ENCODE results near the gene PAX8.

PAX8 gene

GRCh38 chr2:113223813-113224212, 54.9 kb downstream of the PAX8 start:
- no peak for DNase-seq

- no peak for DNase-seq
Observed at GRCh38 chr2:113221846-113222245, 56.9 kb downstream of the PAX8 start.

DNA sequence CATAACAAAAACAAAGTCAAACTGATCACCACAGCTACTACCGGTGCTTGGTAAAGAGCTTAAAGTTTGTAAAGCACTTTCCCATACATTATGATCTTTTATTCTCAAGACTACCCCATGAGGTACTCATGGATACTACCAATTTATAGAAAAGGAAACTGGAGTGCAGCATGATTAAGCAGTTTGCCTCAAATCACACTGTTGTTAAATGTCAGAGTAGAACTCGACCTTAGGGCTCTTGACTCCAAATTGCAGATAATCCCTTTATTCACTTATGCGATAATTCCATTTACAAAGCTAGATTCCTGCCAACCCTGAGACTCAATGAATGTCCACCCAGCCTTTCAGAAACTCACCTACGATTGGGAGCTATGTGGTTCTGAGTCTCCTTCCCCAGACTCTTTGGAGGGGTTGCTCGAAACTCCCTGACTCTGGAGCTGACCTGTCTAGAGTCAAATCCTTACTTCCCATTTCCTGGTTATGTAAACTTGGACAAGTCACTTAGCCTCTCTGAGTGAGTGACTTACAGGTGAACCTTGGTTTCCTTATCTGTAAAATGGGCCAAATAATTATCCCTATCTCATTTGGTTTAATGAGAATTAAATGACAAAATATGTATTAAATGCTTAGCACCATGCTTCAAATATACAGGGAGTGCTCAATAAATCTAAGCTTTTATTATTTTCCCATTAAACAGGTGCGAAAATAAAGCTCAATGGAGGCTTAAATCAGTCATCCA, 57.6 kb downstream of the PAX8 start:
- DNase-seq = no peak

GRCh38 chr2:113219889-113220641, 58.7 kb downstream of the PAX8 start:
- peak; percentile 42 for DNase-seq

- no peak for DNase-seq
Observed at GRCh38 chr2:113219525-113219888, 59.2 kb downstream of the PAX8 start.

- DNase-seq = no peak
Observed at GRCh38 chr2:113219092-113219441, 59.7 kb downstream of the PAX8 start.

DNA sequence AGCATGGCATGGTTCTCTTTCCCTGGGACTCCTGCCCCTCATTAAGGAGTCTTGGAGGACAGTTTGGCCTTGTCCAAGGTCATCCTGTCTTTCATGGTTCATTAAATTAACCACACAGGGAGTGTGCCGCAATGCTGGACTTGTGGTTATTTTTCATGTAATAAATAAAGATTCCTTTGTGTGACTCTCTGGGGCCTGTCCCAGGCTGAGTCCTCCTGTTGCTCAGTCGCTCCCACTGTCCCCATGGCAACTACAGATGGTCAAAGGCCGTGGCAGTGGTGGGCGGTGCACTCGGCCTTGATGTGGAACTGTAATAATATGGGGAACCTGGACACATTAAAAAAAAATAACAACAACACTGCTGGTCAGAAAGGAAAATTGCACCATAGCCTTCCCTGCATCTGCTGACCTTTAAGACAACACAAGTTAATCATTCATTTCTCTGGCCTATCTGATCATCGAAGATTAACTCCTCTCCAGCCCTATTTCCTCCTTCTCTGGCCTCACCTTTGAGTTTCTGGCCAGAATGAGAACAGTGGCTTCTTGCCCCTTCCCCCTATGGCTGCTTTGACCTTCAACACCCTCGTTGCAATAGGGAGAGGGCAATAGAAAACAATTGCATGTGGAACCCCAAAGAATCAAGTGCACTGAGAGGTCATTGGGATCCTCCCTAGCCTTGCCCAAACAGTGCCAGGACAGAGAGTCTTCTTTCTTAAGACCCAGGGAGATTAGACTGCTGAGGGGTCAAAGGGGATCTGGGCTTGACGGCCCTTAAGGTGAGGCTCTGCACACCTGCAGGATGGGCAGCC, 60.2 kb downstream of the PAX8 start:
- peak; percentile 62 for DNase-seq

DNA sequence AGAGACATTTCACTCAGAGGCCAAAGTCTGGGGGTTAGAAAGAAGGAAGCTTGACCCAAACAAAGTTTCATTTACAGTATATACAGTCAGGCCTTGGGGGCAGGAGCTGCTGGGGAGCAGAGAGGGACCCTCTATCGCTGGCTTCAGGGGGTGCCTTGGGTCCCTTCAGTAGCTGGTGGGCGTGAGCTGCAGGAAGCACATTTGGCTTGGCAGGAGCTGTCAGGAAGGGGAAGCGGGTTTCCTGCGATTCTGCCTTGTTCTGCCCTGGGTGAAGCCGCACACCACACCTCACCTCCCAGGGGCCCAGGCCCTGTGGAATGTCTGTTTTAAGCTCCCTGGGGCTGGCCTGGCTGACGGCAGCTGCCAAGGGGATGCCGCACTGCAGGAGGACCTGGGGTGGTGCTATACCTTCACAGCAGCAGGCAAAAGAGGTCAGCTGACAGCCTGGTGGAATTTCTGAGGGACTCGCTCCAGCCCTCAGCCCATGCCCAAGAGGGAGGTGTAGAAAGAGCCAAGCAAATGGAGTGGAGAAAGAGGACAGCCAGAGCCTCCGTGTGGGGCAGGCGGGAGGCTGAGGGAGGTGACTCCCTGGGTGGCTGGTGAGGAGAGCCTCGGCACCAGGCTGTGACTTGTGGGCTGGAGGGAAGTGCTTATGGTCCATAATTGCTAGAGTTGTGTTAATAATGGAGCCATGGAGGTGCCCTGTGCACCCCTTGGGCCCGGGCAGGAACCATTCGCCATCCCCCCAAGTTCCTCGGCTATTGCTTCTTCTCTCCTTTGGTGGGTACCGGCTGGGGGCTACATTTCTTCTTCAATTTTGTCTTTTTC, 61.1 kb downstream of the PAX8 start:
- peak; percentile 64 for DNase-seq

DNA sequence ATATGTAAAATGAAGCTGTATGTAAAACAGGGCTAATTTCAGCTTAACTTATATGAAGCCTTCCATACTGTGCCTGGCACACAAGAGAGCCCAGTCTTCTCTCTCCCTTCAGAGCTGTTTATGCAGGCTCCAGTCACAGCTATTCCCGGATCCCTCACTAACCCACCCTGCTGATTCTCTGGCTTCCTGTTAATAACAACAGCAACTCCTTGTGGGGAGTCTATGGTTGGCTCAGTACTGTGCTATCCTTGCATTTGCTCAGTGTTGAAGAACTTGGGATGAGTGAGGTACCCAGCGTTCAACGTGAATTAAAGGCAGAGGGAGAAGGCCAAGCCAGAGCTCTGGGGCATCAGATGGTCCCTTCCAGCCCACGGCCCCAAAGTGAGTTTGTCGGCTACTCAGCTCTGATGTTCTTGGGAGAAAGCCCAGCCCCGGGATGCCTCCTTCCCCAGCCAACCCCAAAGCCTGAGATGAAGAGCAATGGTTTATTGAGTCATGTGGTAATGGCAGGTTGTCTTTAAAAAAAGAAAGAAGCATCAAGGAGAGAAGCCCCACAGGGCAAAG, 61.7 kb downstream of the PAX8 start:
- DNase-seq = no peak

DNA sequence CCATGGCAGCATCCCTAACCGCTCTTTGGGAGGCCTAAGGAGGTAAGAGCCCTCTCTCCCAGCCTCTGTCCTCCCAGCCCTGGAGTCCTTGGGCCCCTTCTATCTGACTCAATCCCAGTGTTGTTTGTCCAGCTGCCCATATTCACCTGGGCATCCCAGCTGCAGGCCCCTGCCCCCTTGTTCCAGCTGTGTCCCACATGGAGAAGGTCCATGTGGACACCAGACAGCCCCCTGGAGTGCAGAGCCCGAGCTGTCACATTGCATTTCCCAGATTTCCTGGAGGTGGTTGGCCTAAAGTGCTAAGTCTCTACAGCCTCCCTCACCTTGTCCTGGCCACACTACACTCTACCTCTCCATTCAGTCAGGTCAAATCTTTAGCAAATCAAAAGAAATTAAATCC, 62.4 kb downstream of the PAX8 start:
- no peak for DNase-seq

DNA sequence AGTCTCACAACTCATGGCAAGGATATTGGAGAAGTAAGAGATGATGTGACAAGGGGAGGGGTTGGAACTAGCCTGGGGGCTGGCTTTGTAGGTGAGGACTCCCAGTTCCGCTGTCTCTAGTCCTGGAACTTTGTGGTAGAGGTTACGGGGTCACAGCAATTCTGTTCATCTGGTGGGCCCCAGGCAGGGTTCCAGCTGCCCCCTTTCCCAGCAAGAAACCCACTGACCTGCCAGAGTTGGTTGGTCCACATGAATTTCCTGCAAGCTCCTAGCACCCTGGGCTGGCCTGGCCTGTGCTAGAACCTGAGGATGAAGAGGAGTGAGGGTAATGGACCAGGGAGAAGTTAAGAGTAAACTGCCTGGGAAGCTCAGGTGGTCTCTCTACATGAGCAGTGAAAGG, 63.7 kb downstream of the PAX8 start:
- no peak for DNase-seq

GRCh38 chr2:113214141-113214540, 64.6 kb downstream of the PAX8 start:
- no peak for DNase-seq

DNA sequence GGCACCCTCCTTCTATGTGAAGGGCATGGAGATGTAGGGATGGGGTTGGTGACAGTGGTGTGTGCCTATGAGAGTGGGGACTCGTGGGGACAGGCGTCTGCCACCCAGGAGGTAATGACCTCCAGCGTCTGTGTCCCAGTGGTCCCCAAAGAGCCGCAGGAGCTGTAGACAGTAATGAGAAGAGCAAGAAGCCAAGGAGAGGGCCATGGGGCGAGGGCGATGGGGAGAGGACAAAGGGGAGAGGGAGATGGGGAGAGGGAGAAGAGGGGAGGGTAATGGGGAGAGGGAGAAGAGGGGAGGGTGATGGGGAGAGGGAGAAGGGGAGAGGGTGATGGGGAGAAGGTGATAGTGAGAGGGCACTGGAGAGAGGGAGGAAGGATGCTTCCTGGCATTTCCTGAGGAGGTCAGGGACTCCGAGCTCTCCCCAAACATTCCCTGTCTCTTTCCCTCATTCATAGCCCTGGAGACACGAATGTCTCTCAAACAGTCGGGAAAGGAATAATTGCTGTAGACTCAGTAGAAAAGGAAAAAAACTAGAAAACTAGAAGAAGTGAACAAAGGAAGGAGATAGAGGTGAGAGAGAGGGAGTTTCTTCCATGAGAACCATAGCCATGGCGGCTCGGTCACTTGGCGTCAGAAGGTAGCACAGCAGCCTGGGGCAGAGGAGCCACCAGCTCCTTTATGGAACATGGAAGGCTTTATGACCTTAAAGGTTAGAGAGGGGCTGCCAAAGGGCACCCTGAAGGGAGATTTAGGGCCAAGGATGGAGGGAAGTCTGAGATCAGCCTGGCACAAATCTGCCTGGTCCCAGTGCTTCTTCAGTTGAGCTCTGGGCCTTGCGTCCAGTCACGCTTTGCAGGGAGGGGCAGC, 65.4 kb downstream of the PAX8 start:
- DNase-seq = no peak

DNA sequence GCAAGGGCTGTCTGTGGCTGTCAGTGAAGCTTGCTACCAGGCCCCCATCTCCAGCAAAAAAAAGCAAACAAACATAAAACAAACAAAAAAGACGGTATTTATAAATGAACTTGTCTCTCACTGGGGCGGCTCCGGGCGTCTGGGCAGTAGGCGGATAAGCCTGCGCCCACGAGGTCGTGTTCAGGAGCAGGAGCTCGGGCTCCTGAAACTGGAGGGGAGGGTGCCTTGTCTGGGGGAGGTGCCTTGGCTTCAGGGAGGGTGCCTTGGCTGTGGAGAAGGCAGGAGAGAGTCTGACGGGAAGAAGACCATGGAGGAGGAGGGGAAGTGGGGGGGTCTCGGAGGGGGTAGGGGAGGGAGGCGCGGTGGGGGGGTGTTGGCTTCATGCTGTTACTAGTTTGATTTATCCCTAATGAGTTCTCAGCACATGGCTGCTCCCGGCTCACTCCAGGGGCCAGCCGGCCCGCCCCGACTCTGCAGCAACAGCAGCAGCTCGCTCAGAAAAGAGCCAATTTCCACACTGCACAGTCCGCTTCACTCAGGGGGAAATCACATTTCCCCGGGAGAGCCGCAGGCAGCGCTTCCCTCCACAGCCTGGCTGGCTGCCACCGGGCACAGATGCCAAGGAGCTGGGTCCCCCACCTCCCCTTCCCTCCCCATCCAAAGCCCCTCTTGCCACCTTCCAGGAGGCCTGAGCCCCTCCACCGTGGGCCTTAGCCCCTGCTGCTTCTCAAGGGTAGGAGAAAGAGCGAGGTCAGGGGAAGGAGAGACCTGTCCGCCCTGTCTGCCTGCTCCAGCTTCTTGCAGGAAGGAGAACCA, 66.3 kb downstream of the PAX8 start:
- peak; percentile 73 for DNase-seq

- DNase-seq = no peak
Observed at GRCh38 chr2:113211226-113212105, 67.3 kb downstream of the PAX8 start.

DNA sequence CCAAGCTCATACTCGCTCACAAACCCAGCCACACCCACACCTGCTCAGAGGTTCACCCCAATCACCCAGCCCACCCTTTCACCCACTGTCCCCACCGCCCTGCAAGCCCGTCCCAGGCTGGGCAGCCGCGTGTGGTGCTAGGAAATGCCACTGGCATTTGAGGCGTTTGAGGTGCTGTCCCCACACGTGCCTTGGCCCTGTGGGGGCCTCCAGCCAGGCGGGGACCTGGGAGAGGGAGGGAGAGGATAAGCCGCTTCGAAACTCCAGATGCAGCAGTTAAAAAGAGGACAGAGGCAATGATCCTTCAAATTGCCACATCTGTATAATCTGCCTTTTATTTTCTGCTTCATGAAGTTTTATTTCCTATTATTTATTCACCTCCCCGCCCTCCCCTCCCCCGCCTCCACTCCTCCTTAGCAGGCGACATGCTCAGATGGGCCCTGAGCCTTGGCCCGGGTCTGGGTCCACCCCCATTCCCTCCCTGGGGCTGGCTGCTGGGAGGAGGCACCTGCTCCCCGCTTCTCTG, 69.0 kb downstream of the PAX8 start:
- peak; percentile 77 for DNase-seq

GRCh38 chr2:113209011-113209645, 69.6 kb downstream of the PAX8 start:
- DNase-seq = no peak

- no peak for DNase-seq
Observed at GRCh38 chr2:113208396-113208795, 70.3 kb downstream of the PAX8 start.
